ENCODE measurements around the gene MRPL21. TPM values are rescaled to one million over a fixed set of nuclear protein-coding genes. Genes with fewer than 3 reads are reported as not detected.

MRPL21 gene
- total RNA-seq, 1 donor from 2014 or later = 58.0 TPM

GRCh38 chr11:68935516-68936357 is 32.1 kb upstream of the MRPL21 start:
- intact Hi-C loops (cut with DNase I) = no loop called here
- DNase-seq (ENCODE audit: low spot score) = no peak

DNA sequence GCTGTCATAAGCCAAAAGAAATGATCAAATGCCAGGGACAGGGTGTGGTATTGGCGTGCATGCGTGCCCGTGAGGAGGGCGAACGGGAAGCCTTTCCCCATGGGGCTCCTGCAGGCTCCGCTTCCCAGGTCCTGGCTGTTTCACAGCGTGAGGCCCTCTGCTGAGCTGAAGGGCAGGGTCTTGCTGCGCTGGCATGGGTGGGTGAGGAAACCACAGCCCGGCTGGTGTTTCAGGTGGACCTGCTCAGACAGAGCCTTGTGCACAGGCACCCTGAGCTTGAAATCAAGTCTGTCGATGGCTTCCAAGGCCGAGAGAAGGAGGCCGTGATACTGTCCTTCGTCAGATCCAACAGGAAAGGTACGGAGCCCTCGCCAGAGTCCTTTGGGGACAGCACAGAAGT is 31.4 kb upstream of the MRPL21 start:
- DNase-seq (ENCODE audit: low spot score) = no peak
- intact Hi-C loops (cut with DNase I) = no loop called here

DNA sequence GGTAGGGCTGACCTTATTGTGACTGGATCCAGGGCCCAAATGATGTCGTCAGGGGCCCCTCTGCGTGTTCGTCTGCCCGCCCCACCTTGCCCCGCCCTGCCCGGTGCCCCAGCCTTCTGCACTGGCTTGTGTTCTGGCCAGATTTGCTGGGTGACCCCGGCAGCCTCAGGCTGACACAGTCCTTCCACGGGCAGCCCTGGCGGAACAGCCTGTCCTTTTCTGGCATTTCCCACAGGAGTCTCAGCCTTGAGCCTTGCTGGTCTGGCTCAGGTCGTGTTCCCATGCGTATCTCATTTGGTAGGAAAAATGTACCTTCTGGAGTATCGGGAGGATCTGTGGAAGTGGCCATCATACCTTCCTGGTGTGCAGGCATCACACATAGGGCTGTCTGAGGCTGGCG is 31.0 kb upstream of the MRPL21 start:
- intact Hi-C loops (cut with DNase I) = no loop called here
- no peak for DNase-seq (ENCODE audit: low spot score)

- DNase-seq (ENCODE audit: low spot score) = no peak
- intact Hi-C loops (cut with DNase I) = no loop called here
Measured at GRCh38 chr11:68934321-68934645, 30.7 kb upstream of the MRPL21 start.

DNA sequence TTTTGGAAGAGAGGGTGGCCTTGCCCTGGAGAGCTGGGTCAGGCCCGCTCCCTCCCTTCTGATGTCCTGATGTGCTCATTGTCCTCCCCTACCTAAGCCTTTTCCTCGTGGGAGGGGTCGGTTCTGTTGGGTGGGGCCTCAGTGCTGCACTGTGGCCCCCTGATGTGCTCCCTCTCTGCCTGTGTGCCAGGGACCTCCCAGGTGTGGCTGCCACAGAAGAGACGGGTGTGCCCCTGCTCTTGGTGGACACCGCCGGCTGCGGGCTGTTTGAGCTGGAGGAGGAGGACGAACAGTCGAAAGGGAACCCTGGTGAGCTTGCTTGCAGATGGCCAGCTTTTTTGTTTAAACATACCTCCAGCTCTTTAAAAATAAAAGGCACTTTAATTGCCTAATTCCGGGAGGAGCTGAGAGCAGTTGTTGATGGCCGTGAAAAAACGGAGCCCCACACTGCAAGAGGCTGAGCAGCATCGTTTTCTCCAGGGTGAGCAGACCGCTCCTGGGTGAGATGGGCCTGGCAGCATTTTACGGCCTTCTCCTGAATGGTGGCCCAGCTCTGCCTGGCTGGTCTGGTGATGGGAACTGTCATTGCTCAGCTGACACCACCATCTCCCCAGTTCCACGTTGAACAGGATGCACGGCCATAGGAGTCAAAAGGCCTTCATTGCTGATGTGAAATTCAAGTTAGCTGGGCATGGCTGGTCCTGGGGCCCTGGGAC is 30.1 kb upstream of the MRPL21 start:
- intact Hi-C loops (cut with DNase I) = no loop called here
- DNase-seq (ENCODE audit: low spot score) = no peak

- intact Hi-C loops (cut with DNase I) = no loop called here
- DNase-seq (ENCODE audit: low spot score) = no peak
Measured at GRCh38 chr11:68932933-68933577, 29.4 kb upstream of the MRPL21 start.

DNA sequence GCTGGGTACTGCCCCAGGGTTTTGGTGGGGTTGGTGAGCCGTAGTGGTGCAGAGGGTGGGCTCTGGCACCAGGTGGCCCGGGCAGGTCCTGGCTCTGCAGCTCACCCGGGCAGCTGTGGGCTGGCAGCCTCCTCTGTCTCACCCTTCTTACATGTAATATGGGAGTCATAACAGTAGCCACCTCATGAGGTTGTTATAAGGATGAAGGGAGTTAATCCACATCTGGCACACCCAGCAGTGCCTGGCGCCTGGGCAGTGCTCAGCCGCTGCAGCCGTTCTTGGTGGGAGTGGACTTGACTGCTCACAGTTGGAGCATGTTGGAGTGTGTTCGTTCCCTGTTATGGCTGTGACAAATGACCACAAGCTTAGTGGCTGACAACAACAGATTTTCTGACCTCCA is 28.7 kb upstream of the MRPL21 start:
- intact Hi-C loops (cut with DNase I) = no loop called here

GRCh38 chr11:68931911-68932310 is 28.3 kb upstream of the MRPL21 start:
- intact Hi-C loops (cut with DNase I) = no loop called here

More for the DNA sequence above, 28.7 kb upstream of the MRPL21 start:
- no peak for DNase-seq (ENCODE audit: low spot score)

DNA sequence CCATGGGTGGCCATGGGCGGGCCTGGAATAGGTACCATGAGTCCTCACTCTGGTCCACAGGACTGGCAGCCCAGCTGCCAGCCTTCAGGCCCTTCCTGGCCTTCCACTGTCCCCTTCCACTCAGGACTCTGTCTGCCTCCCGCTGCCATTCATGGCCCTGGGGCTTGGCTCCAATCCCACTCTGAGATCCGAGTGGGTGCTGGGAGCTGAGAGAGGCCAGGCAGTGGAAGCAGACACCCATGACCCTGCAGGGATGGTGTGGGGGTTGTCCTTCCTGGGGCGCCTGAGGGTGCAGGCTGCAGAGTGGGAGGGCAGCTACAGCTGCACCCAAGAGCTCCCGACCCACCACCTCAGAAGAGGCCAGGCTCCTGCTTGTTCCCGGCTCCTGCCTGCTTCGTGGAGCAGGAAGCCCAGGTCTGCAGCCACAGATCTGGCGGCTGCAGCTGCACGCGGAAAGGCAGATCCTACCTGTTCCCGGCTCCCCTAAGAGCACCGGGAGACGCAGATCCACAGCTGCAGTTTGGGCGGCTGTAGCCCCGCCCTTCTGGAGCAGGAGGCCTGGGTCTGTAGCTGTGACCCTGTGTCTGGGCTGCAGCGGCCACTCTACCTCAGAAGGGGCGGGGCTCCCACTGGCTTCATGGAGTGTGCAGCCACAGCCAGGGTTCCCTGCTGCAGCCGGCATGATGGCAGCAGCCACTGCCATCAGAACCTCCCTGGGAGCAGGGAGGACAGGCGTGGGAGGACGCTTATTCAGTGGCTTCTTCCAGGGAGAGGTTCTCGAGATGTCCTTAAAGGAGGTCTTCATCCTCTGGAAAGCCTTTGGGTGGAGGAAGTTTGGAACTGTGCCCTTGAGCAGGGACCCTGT is 27.6 kb upstream of the MRPL21 start:
- DNase-seq (ENCODE audit: low spot score) = no peak
- intact Hi-C loops (cut with DNase I) = no loop called here

More at GRCh38 chr11:68931911-68932310, 28.3 kb upstream of the MRPL21 start:
- DNase-seq (ENCODE audit: low spot score) = no peak

DNA sequence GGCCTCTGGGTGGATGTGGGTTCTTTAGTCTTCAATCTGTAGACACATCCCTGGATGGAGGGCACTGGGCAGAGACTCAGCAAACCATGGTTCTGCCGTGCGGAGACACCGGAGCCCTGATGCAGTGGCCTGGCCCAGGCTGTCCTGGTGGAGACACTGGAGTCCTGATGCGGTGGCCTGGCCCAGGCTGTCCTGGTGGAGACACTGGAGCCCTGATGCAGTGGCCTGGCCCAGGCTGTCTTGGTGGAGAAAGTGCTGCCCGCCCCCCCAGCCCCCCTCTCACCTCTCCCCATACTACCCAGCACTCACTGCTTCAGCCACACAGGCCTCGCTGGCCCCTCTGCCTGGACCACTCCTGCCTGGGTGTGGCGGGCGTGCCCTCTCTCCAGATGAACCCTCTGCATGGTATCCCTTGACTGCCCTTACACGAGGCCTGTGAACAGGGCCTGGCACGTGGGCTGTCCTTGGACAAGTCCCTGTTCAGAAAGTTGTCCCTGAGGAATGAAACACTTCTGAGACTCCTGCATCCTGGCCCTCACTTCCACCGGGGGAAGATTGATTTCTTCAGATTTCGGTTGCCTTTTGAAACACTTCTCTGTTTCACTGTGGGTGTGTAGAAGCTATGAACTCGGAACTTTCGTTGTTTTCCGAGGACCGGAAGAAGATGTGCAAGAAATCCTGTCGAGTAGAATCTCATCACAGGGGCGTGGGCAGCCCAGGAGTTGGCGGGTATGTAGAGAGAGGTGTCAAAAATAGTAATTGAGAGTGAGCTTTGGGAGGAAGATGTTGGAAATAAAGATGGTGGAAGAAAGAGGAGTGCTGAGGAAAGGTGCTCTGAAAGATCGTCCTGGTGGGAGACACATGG is 26.3 kb upstream of the MRPL21 start:
- intact Hi-C loops (cut with DNase I) = no loop called here
- DNase-seq (ENCODE audit: low spot score) = no peak

DNA sequence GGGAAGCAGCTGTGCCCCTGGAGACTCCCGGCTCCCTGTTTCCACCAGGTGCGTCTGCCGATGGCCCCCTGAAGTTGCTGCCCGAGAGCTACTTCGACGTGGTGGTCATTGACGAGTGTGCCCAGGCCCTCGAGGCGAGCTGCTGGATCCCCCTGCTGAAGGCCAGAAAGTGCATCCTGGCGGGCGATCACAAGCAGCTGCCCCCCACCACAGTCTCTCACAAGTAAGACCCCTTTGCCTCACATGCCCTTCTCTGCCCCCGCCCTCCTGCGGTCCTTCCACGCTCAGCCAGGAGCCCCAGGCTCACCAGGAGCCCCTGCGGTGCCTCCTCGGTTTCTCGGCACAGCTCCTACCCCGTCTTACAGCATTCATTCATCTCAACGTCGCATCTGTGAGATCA is 25.5 kb upstream of the MRPL21 start:
- no peak for DNase-seq (ENCODE audit: low spot score)
- intact Hi-C loops (cut with DNase I) = no loop called here

DNA sequence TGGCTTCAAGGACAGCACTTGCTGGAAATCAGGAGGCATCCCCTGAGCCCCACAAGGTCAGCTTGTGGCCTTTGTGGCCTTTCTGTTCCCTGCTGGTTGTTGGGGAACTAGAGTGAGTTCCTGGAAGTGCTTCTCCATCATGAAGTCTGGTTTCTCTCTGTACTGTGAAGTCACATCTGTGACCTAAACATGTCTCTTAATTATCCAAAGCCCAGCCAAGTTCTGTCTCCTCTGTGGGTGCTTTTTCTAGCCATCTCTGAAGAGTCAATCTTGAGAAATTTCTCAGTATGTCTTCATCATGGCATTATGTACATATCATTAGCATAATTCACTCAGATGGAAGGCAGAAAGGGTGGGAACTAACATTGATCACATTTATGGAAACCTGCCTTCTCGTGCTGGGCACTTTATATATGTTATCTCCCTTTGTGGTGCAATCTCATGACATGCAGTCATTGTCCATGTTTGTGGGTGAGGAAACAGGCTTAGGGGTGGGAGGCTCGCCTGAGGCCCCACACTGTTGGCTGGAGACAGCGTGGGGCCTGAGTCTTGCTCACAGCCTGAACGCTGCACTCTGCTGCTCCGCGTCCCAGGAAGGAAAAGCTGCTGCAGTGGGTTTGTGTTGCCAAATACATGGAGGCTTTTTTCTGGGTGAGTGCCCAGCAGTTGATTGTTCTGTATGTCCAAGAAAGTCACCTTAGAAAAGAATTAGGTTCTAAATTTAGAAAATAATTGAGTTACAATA is 24.7 kb upstream of the MRPL21 start:
- intact Hi-C loops (cut with DNase I) = no loop called here
- DNase-seq (ENCODE audit: low spot score) = no peak

GRCh38 chr11:68927280-68928135 is 23.9 kb upstream of the MRPL21 start:
- DNase-seq (ENCODE audit: low spot score) = no peak
- intact Hi-C loops (cut with DNase I) = no loop called here

DNA sequence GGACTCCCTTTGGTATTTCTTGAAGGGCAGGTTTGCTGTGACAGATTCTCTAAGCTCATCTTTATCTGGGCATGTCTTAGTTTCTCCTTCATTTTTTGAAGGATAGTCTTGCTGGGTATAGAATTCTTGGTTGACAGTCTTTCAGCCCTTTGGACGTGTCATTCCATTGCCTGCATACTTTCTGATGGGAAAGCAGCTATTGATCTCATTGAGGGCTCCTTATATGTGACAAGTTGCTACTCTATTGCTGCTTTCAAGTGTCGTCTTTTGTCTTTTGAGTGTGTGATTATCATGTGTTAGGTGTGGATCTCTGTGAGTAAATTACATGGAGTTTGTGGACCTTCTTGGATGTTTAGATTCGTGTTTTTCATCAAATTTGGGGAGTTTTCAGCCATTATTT is 22.0 kb upstream of the MRPL21 start:
- intact Hi-C loops (cut with DNase I) = no loop called here
- no peak for DNase-seq (ENCODE audit: low spot score)

DNA sequence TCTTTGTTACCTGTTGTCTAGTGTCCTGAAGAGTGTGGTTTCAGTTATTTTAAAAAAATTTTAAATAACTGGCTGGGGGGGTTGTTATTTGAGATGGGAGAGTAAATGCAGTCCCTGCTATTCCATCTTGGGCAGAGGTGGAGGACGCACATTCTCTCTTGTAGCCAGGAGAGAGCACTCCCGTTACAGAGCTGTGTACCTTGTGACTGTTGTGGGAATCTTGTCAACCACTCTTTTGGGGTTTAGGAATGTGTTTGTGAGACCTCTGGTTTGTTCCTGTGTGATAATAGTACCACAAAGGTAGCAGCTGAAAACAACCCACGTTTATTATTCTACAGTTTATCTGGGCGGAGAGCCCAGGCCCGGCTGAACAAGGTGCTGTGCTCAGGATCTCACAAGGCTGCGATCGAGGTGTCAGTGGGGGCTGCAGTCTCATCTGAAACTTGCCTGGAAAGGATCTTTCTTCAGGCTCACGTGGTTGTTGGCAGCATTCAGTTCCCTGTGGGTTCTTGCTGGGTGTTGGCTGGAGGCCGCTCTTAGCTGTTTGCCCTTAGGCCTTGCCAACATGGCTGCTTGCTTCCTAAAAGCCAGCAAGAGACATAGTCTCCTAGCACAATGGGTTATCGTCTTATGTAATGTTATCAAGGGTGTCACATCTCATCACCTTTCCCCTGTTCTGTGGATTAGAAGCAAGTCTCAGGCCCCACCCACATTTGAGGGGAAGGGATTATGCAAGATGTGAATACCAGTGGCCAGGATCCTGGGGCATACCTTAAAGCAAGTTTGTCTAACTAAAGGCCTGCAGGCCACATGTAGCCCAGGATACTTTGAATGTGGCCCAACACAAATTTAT is 20.7 kb upstream of the MRPL21 start:
- DNase-seq (ENCODE audit: low spot score) = no peak
- intact Hi-C loops (cut with DNase I) = no loop called here

- no peak for DNase-seq (ENCODE audit: low spot score)
- intact Hi-C loops (cut with DNase I) = no loop called here
Measured at GRCh38 chr11:68923614-68924013, 20.0 kb upstream of the MRPL21 start.
